K562 (cell line): Measurements from ENCODE around the gene ARHGAP28. TPM values are rescaled to one million over a fixed set of nuclear protein-coding genes. Genes with fewer than 3 reads are reported as not detected.

Source experiments
- CGGBP1 ChIP-seq: fragments of 250-450 bp; sonication (Bioruptor Pico); IDR thresholded peaks from 2 replicates; pipeline ENCODE4 v1.9.0; 2021; ENCODE audit warnings: mild to moderate bottlenecking
- ETV1 ChIP-seq: fragments of 450-650 bp; conservative IDR thresholded peaks from 2 replicates; pipeline ENCODE4 v1.6.1; 2016; ENCODE audit warnings: missing genetic modification characterization, control low read depth, low read depth, missing compliant biosample characterization
- ETV6 ChIP-seq, 3 experiments: fragments of 150-350 bp in 1 of 3; sonication (generic) in 1 of 3; formaldehyde crosslinking in 1 of 3; IDR thresholded peaks; 2 replicates each; pipeline versions ENCODE4 v1.6.1 to v1.8.0; 2014 to 2022; ENCODE audit warnings: borderline replicate concordance in 2 of 3, low read depth in 2 of 3, antibody characterized with exemption in 1 of 3, low read length in 1 of 3, mild to moderate bottlenecking in 1 of 3, missing genetic modification reagents in 1 of 3
- FOXO4 ChIP-seq: fragments of 450-650 bp; formaldehyde crosslinking; IDR thresholded peaks from 2 replicates; pipeline ENCODE4 v1.4.0; 2020; ENCODE audit warnings: mild to moderate bottlenecking, moderate library complexity
- HDAC2 ChIP-seq: fragments of 450-650 bp; IDR thresholded peaks from 2 replicates; pipeline ENCODE4 v1.6.1; 2016; ENCODE audit warnings: mild to moderate bottlenecking
- HNRNPL ChIP-seq: fragments of 200-400 bp; formaldehyde crosslinking; IDR thresholded peaks from 2 replicates; pipeline ENCODE4 v1.6.1; 2017; ENCODE audit warnings: low read depth, mild to moderate bottlenecking, low read length
- HNRNPUL1 ChIP-seq: fragments of 200-400 bp; formaldehyde crosslinking; IDR thresholded peaks from 2 replicates; pipeline ENCODE4 v1.6.1; 2017; ENCODE audit warnings: low read length
- ILK ChIP-seq: fragments of 450-650 bp; IDR thresholded peaks from 2 replicates; pipeline ENCODE4 v1.6.1; 2016; ENCODE audit warnings: missing genetic modification characterization, low read depth, mild to moderate bottlenecking, missing compliant biosample characterization, moderate library complexity, borderline replicate concordance
- KDM5B ChIP-seq: fragments of 200-600 bp; sonication (generic); IDR thresholded peaks from 2 replicates; pipeline ENCODE4 v1.6.1; 2012; ENCODE audit warnings: low read depth, mild to moderate bottlenecking, moderate library complexity, low read length, control low read depth, inconsistent platforms; ENCODE audit not compliant: insufficient replicate concordance
- MCM5 ChIP-seq: fragments of 450-650 bp; IDR thresholded peaks from 2 replicates; pipeline ENCODE4 v1.6.1; 2016; ENCODE audit warnings: low read depth
- NKRF ChIP-seq: fragments of 450-650 bp; IDR thresholded peaks from 2 replicates; pipeline ENCODE4 v1.6.1; 2016; ENCODE audit warnings: borderline replicate concordance
- NR1H2 ChIP-seq: sonication (generic); formaldehyde crosslinking; IDR thresholded peaks from 2 replicates; pipeline ENCODE4 v1.4.0; 2020; ENCODE audit warnings: mild to moderate bottlenecking, missing genetic modification reagents
- POLR2AphosphoS5 ChIP-seq: IDR thresholded peaks from 2 replicates; pipeline ENCODE4 v1.6.1; 2011; ENCODE audit warnings: mild to moderate bottlenecking, low read depth, low read length, moderate library complexity; ENCODE audit not compliant: control insufficient read depth, insufficient read depth
- SMC3 ChIP-seq: conservative IDR thresholded peaks from 2 replicates; pipeline ENCODE4 v1.6.1; 2011; ENCODE audit warnings: low read depth, low read length, improper control_type of control experiment; ENCODE audit not compliant: insufficient read depth
- SNIP1 ChIP-seq: fragments of 450-650 bp; IDR thresholded peaks from 2 replicates; pipeline ENCODE4 v1.7.1; 2017; ENCODE audit warnings: low read depth, mild to moderate bottlenecking
- SNRNP70 ChIP-seq: fragments of 200-400 bp; formaldehyde crosslinking; optimal IDR thresholded peaks from 2 replicates; pipeline ENCODE3; 2017; ENCODE audit warnings: low read depth, low read length
- ZBTB9 ChIP-seq: fragments of 450-650 bp; formaldehyde crosslinking; IDR thresholded peaks from 2 replicates; pipeline ENCODE4 v1.4.0; 2020; ENCODE audit warnings: mild to moderate bottlenecking, moderate library complexity
- ZNF408 ChIP-seq: fragments of 250-450 bp; sonication (Bioruptor Pico); IDR thresholded peaks from 2 replicates; pipeline ENCODE4 v1.4.0; 2020; ENCODE audit warnings: low read depth, mild to moderate bottlenecking, moderate library complexity
- ZNF76 ChIP-seq: fragments of 250-450 bp; sonication (Bioruptor Pico); IDR thresholded peaks from 2 replicates; pipeline ENCODE4 v1.4.0; 2020; ENCODE audit warnings: mild to moderate bottlenecking, moderate library complexity, borderline replicate concordance
- ZNF766 ChIP-seq: fragments of 200-800 bp; sonication (Bioruptor generic); conservative IDR thresholded peaks from 2 replicates; pipeline ENCODE4 v1.6.1; 2016; ENCODE audit warnings: missing genetic modification characterization, missing compliant biosample characterization
- polyA plus RNA-seq, 8 experiments: library from polyadenylated mRNA; depleted of rRNA in 4 of 8; stranded (reverse) in 5 of 8; unstranded in 3 of 8; fragments of >200 nt; fragmentation: Nextera tagmentation in 2 of 8; fragmentation: Illumina TruSeq in 1 of 8; extraction: Ambion mirVana in 2 of 8; extraction: Trizol in 1 of 8; gene quantifications; 2 replicates each; pipeline versions ENCODE4 v1.2.1 to v1.2.3, GENCODE V29; 2011 to 2014; ENCODE audit warnings: inconsistent platforms in 1 of 8, missing spikeins in 1 of 8
- total RNA-seq, 7 experiments: library from RNA; depleted of rRNA in 6 of 7; stranded (reverse); fragments of >200 nt in 6 of 7; fragmentation: Illumina TruSeq in 2 of 7; extraction: Trizol in 2 of 7; gene quantifications; 2 replicates each; pipeline versions ENCODE4 v1.2.1 to v1.2.3, GENCODE V29; 2011 to 2021; ENCODE audit warnings: low replicate concordance in 1 of 7
- TF ChIP-seq, protein P1 (sequence below): fragments of 250-450 bp; sonication (Bioruptor Pico); IDR thresholded peaks from 2 replicates; pipeline ENCODE4 v1.8.0; 2022; ENCODE audit warnings: moderate library complexity, mild to moderate bottlenecking, inconsistent platforms

The ARHGAP28 gene
- total and polyA plus RNA-seq, 9 of the 15 experiments (the other 6 are each of a cell fraction or from before 2014, with no cell fraction given) = 0.93 to 5.9 (median 5.0) TPM

GRCh38 chr18:6729247-6730091 is at the start of gene ARHGAP28 (continued):
- TF ChIP-seq ZNF408 = no peak
- no peak for TF ChIP-seq ZNF76 (CRISPR knock-in tag)
- no peak for TF ChIP-seq ETV1 (tag)
- no peak for TF ChIP-seq SNIP1
- no peak for TF ChIP-seq FOXO4 (CRISPR knock-in tag)
- TF ChIP-seq KDM5B = peak; percentile 47
- no peak for TF ChIP-seq SMC3
- TF ChIP-seq POLR2AphosphoS5 = no peak
- no peak for TF ChIP-seq HDAC2
- TF ChIP-seq CGGBP1 (CRISPR knock-in tag) = no peak
- TF ChIP-seq ETV6 (IDR thresholded peaks at IDR 0.05; ENCODE audit: borderline replicate concordance in 1 of 2, low read depth in 2 of 2, low read length in 1 of 2) = no peak
- TF ChIP-seq ETV6 (CRISPR knock-in tag; IDR thresholded peaks at IDR 0.05; ENCODE audit: borderline replicate concordance) = no peak
- peak; percentile 75 for TF ChIP-seq ZNF766
- no peak for TF ChIP-seq HNRNPUL1
- TF ChIP-seq MCM5 = no peak
- no peak for TF ChIP-seq ILK (tag)
- TF ChIP-seq HNRNPL = no peak
- TF ChIP-seq NKRF = no peak
- TF ChIP-seq, protein P1, sequence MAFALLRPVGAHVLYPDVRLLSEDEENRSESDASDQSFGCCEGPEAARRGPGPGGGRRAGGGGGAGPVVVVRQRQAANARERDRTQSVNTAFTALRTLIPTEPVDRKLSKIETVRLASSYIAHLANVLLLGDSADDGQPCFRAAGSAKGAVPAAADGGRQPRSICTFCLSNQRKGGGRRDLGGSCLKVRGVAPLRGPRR (CRISPR knock-in tag) = no peak
- TF ChIP-seq NR1H2 (CRISPR knock-in tag) = no peak
- TF ChIP-seq SNRNP70 = no peak
- TF ChIP-seq ZBTB9 (CRISPR knock-in tag) = peak; percentile 67; the same call in 1 of the 2 replicates
